Cerebellar nuclear complex (tissue), 1 donor: ENCODE data around the gene FIZ1.
A peak's percentile ranks its signal among the peaks of the same experiment; 100 is the strongest.
"Not testable (repeated sequence)": the region's sequence is repeated elsewhere in the genome, so short reads cannot be mapped to it uniquely, and the experiment has no call there.

Source experiments
- DNase-seq, 2 experiments: peaks; one replicate each; lab custom pipeline; 2025; lab: John Stamatoyannopoulos, UW

Gene FIZ1

DNA sequence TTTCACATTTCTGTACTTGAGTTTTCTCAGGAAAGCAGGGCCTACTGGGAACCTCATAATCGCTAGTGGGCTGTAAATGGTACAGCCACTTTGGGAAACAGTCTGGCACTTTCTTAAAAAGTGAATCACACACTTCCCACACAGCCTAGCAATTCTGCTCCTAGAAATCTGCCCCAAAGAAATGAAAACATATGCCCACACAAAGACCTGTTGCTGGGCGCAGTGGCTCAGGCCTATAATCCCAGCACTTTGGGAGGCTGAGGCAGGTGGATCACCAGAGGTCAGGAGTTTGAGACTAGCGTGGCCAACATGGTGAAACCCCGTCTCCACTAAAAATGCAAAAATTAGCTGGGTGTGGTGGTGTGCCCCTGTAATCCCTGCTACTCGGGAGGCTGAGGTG lies 29.8 kb downstream of the FIZ1 start:
- not testable (repeated sequence) for DNase-seq

DNA sequence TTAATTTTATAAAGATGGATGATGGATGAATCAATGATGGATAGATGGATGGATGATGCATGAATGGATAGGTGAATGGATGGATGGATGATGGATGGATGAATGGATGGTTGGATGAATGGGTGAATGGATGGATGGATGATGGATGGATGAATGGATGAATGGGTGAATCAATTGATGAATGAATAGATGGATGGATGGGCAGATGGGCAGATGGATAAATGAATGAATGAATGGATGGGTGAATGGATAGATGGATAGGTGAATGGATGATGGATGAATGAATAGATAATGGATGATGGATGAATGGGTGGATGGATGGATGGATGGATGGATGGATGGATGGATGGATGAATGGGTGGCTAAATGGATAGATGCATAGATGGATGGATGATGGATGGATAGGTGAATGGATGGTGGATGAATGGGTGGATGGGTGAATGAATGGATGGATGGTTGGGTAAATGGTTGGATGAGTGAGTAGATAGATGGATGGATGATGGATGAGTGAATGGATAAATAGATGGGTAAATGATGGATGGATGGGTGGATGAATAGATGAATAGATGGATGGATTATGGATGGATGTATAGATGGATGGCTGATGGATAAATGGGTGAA lies 31.5 kb downstream of the FIZ1 start:
- no peak for DNase-seq

- DNase-seq: no peak
These were observed 32.5 kb downstream of the FIZ1 start for GRCh38 chr19:55566823-55567222.

DNA sequence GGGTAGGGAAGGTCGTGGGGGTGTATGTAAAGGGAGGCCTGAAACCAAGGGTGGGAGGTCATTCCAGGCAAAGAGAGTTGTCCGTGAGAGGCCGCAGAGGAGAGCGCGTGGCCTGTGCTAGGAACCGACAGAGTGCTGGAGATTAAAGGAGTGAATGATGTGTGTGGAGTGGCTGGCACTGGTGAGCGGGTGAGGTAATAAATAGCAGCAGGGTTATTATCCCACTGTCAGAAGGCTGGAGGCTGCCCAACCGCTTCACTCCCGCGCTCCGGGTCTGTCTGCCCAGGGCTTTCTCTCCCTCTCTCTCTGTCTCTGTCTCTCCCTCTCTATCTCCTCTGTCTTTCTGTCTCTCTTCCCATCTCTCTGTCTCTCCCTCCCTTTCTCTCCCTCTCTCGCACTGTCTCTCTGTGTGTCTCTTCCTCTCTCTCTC lies 36.0 kb downstream of the FIZ1 start:
- DNase-seq: peak; percentile 68 to 87

GRCh38 chr19:55559684-55560083 lies 39.6 kb downstream of the FIZ1 start:
- no peak for DNase-seq

DNA sequence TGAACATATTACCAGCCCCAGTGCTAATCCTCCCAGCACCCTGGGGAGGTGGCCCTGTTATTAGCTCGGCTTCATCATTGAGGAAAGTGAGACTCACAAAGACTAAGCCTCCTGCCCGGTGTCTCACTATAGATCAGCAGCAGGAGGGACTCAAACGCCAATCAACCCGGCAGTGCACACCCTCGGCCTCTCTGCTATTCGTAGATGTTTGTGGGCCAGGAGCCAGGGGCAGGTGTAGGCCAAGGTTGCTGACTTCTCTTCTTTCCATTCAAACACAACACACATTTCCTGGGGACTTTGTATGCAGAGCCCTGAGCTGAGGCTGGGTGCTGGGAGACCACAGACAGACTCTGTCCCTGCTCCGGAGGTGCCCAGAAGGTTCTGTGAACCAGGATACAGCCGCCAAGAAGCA lies 44.6 kb downstream of the FIZ1 start:
- DNase-seq: no peak

GRCh38 chr19:55554302-55554701 lies 45.0 kb downstream of the FIZ1 start:
- no peak for DNase-seq

GRCh38 chr19:55553217-55554182 lies 45.8 kb downstream of the FIZ1 start:
- DNase-seq: no peak

- no peak for DNase-seq
These were observed 46.7 kb downstream of the FIZ1 start for GRCh38 chr19:55552620-55553019.

DNA sequence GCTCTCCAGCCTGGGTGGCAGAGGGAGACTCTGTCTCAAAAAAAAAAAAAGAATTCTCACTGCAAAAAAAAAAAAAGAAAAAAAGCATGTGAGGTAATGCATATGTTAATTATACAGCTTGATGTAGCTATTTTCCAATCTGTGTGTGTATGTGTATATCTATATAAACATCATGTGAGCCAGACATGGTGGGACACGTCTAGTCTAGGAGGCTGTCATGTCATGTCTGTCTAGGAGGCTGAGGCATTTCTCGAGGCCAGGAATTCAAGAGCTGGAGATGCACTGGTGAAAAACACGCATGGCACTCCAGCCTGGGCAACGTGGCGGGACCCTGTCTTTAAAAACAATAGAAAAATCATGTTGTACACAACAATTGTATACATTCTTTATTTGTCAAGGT lies 47.1 kb downstream of the FIZ1 start:
- no peak for DNase-seq

- no peak for DNase-seq
These were observed 49.0 kb downstream of the FIZ1 start for GRCh38 chr19:55550321-55550650.

- DNase-seq: no peak
These were observed 49.6 kb downstream of the FIZ1 start for GRCh38 chr19:55549500-55550320.

- no peak for DNase-seq
These were observed 52.3 kb downstream of the FIZ1 start for GRCh38 chr19:55546822-55547614.

GRCh38 chr19:55546011-55546410 lies 53.3 kb downstream of the FIZ1 start:
- no peak for DNase-seq

DNA sequence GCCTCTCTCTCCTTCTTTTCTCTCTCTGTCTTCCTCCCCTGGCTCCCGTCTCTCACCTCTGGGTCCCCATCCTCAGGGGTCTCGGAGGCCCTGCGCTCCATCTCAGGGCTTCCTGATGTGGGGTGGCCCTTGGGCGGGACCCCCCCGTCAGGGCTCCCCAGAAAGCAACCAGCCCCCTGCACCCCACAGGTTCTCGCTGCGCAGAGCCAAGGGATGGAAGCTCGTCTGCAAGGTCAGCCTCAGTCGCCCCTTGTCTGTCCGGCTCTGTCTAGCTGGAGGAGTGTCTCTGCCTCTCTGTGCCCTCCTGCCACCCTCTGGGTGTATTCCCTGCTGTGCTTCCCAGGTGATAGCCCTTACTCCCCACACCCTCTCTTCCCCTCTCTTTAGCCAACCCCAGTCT lies 53.9 kb downstream of the FIZ1 start, which contains the start of gene SBK3:
Gene SBK3, minus strand, starts transcription at position 101 of the 400 bp plus-strand sequence. Its CDS starts 0 bp downstream, at position 101.
- DNase-seq: no peak

DNA sequence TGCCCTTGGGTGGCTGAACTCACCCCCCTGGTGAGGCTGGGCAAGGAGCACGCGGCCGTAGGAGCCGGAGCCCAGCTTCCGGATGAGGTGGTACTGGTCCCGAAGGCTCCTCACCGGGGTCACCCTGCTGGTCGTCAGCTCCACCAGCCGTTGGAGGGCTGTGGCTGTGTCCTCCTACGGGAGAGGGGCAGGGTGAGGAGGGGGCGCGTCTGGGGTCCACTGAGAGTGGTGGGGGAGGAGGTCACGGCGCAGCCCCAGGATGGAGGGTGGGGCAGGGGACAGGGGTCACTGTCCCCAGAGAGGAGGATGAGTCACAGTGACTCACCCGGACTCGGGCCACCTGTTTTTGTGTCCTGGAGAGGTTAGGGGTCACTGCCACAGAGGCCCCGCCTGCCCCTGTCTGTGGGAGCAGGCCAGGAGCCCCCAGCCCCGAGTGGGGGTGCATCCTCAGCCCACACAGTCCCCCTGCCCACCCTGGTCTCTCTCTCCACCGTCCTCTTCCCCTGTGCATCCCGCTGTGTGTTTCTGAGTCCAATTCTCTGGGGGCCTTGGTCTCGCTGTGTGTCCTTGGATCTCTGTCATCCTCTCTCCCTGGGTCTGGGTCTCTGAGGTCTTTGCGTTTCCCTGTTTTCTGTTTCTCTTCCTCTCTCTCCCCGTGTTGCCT lies 54.4 kb downstream of the FIZ1 start:
- DNase-seq: no peak

DNA sequence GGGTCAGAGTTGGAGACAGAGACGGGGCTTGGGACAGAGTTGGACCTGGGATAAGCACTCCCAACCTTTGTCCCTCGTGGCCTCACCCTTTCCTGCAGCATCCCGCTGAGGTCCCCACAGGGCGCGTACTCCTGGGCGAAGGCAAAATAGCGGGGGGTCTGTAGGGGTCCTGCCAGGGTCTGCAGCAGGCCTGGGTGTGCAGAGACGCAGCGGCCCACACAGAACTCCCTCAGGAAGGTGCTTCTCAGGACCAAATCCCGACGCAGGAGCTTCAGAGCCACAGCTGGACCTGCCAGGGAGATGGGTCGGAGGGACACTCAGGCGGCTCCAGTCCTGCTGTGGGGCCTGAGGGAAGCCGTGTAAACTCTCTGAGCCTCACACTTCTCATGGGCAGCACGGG lies 55.3 kb downstream of the FIZ1 start:
- DNase-seq: no peak

DNA sequence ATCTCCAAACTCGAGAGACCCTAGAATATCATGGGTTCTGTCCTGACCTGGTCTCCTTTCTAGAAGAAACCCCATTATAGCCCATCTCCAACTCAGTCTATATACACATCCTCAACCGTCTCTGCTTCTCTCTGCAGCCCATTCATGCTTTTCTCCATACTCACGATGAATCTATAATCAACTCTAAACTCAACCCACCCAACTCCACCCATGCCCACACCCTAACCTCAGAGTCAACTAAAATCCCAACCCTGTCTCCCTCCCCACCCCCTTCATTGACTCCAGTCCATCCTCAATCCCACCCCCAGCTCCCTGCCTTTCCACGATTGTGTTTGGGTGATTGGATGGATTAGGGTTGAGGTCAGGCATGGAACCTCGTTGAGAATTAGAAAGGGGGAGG lies 55.8 kb downstream of the FIZ1 start:
- DNase-seq: no peak

GRCh38 chr19:55542292-55542855 lies 56.9 kb downstream of the FIZ1 start:
- no peak for DNase-seq
